Measurements from ENCODE around the gene WDR81.

The WDR81 gene

GRCh38 chr17:1783271-1783670 lies 58.8 kb downstream of the WDR81 start (continued):
- no peak for TF ChIP-seq ZNF112 (tag by site-specific recombination; IDR thresholded peaks at IDR 0.05)
- no peak for TF ChIP-seq OSR2 (tag by site-specific recombination; IDR thresholded peaks at IDR 0.05)
- no peak for TF ChIP-seq ZNF558 (tag by site-specific recombination; IDR thresholded peaks at IDR 0.05)
- no peak for TF ChIP-seq ZNF529 (tag by site-specific recombination; IDR thresholded peaks at IDR 0.05; ENCODE audit: insufficient replicate concordance)
- no peak for TF ChIP-seq ZNF544 (tag by site-specific recombination; IDR thresholded peaks at IDR 0.05)

GRCh38 chr17:1783834-1784611 lies 59.5 kb downstream of the WDR81 start:
- ChIA-PET CTCF (interaction anchor here (0.6 to 8.9 kb wide), 26 partner anchors 9 to 562 kb away, joined by 3 to 104 read pairs (median 5); partner anchors contain the start of genes RPA1, SERPINF1, SMYD4 and WDR81), POLR2A (interaction anchor here (1.0 to 1.7 kb wide), 6 partner anchors 11 to 100 kb away, joined by 3 to 18 read pairs (median 3); partner anchors contain the start of gene SERPINF1)
- Histone ChIP-seq H3K4me3 (ENCODE audit: low read depth, low read length) (no peak overlapping the region), H3K36me3 (ENCODE audit: control insufficient read depth in 2 of 2, insufficient read depth in 1 of 2, low read length in 2 of 2) (peaks cover 25 to 76% of the 10 kb centered on the region in 2 experiments), H3K4me1 (ENCODE audit: control insufficient read depth, insufficient read depth, low read length) (peaks cover 11% of the 10 kb centered on the region), H3K27ac (ENCODE audit: extremely low read depth, low read depth, low read length) (no peak overlapping the region), H3K9me3 (ENCODE audit: control insufficient read depth, insufficient read depth, low read depth, low read length) (no peaks in the 10 kb centered on the region)
- TF ChIP-seq ZNF692 (tag by site-specific recombination; IDR thresholded peaks at IDR 0.05), result peak; percentile 59
- TF ChIP-seq ZNF19 (tag by site-specific recombination; IDR thresholded peaks at IDR 0.05; ENCODE audit: low read depth), result no peak
- TF ChIP-seq CTCF (tag by site-specific recombination; IDR thresholded peaks at IDR 0.05), result peak; percentile 62; the same call in 1 of the 2 replicates
- no peak for TF ChIP-seq BCL6B (tag by site-specific recombination; IDR thresholded peaks at IDR 0.05)
- TF ChIP-seq ZNF223 (tag by site-specific recombination; IDR thresholded peaks at IDR 0.05), result no peak
- no peak for TF ChIP-seq ZNF776 (tag by site-specific recombination; IDR thresholded peaks at IDR 0.05; ENCODE audit: borderline replicate concordance)
- 0 out of 2 replicates have a peak, but pooled peaks have one; percentile 43 for TF ChIP-seq ZNF660 (tag by site-specific recombination; IDR thresholded peaks at IDR 0.05)
- peak; percentile 46 for TF ChIP-seq ZNF654 (tag by site-specific recombination; IDR thresholded peaks at IDR 0.05; ENCODE audit: low read depth)

GRCh38 chr17:1785930-1786329 lies 61.4 kb downstream of the WDR81 start:
- Histone ChIP-seq H3K36me3 (ENCODE audit: control insufficient read depth in 2 of 2, insufficient read depth in 1 of 2, low read length in 2 of 2) (peaks cover 19 to 61% of the 10 kb centered on the region in 2 experiments), H3K4me1 (ENCODE audit: control insufficient read depth, insufficient read depth, low read length) (peaks cover 3% of the 10 kb centered on the region; the same call in 1 of the 2 replicates), H3K9me3 (ENCODE audit: control insufficient read depth, insufficient read depth, low read depth, low read length) (no peaks in the 10 kb centered on the region), H3K27ac (ENCODE audit: extremely low read depth, low read depth, low read length) (no peak overlapping the region), H3K4me3 (ENCODE audit: low read depth, low read length) (no peak overlapping the region)
- TF ChIP-seq ZNF2 (tag by site-specific recombination; IDR thresholded peaks at IDR 0.05) (no peak), ZNF670 (tag by site-specific recombination; IDR thresholded peaks at IDR 0.05; ENCODE audit: low read depth) (no peak), ZSCAN23 (tag by site-specific recombination; IDR thresholded peaks at IDR 0.05) (no peak), ZNF175 (tag by site-specific recombination; IDR thresholded peaks at IDR 0.05) (no peak), TSHZ1 (tag by site-specific recombination; IDR thresholded peaks at IDR 0.05; ENCODE audit: borderline replicate concordance) (no peak), ZNF292 (tag by site-specific recombination; IDR thresholded peaks at IDR 0.05; ENCODE audit: borderline replicate concordance, low read depth) (no peak), ZNF426 (tag by site-specific recombination; IDR thresholded peaks at IDR 0.05) (no peak)
- CTCF ChIA-PET, result interaction anchor here (0.6 to 8.9 kb wide), 5 partner anchors 15 to 117 kb away, joined by 3 to 104 read pairs (median 4); partner anchors contain the start of gene WDR81
- POLR2A ChIA-PET, result no interaction called here

All from HEK293 (cell line).